NOMO-1 (cell line): ENCODE results near the gene MEIOB.
A peak's percentile ranks its signal among the peaks of the same experiment; 100 is the strongest.
"Not testable (repeated sequence)": the region's sequence is repeated elsewhere in the genome, so short reads cannot be mapped to it uniquely, and the experiment has no call there.

Experiments used
- DNase-seq, 2 experiments: peaks; one replicate each; lab custom pipeline; 2025; ENCODE audit not compliant: unreplicated experiment in 2 of 2; lab: John Stamatoyannopoulos, UW

Gene MEIOB

GRCh38 chr16:1878256-1878655 is 6.3 kb upstream of the MEIOB start:
- no peak for DNase-seq

- peak in 1 of 2 experiments; percentile 22 for DNase-seq
Observed at GRCh38 chr16:1877804-1878203, 5.8 kb upstream of the MEIOB start.

- DNase-seq, result no peak
Observed at GRCh38 chr16:1877089-1877488, 5.1 kb upstream of the MEIOB start.

- no peak for DNase-seq
Observed at GRCh38 chr16:1876468-1876867, 4.5 kb upstream of the MEIOB start.

- not testable (repeated sequence) for DNase-seq
Observed at GRCh38 chr16:1876066-1876465, 4.1 kb upstream of the MEIOB start.

- DNase-seq, result no peak
Observed at GRCh38 chr16:1874854-1875253, 2.9 kb upstream of the MEIOB start.

GRCh38 chr16:1870365-1871082 is 1.4 kb downstream of the MEIOB start:
- no peak for DNase-seq

GRCh38 chr16:1865902-1866690 is 5.9 kb downstream of the MEIOB start:
- no peak for DNase-seq

GRCh38 chr16:1863681-1864460 is 8.1 kb downstream of the MEIOB start:
- DNase-seq, result peak in 1 of 2 experiments; percentile 63

- no peak for DNase-seq
Observed at GRCh38 chr16:1862394-1862793, 9.6 kb downstream of the MEIOB start.

- no peak for DNase-seq
Observed at GRCh38 chr16:1861730-1862129, 10.2 kb downstream of the MEIOB start.

GRCh38 chr16:1859650-1860049 is 12.3 kb downstream of the MEIOB start:
- no peak for DNase-seq

- no peak for DNase-seq
Observed at GRCh38 chr16:1858189-1858865, 13.6 kb downstream of the MEIOB start.

- DNase-seq, result no peak
Observed at GRCh38 chr16:1857433-1858097, 14.4 kb downstream of the MEIOB start.

- no peak for DNase-seq
Observed at GRCh38 chr16:1851793-1852192, 20.2 kb downstream of the MEIOB start.

- no peak for DNase-seq
Observed at GRCh38 chr16:1850981-1851380, 21.0 kb downstream of the MEIOB start.

GRCh38 chr16:1846416-1846815 is 25.5 kb downstream of the MEIOB start:
- no peak for DNase-seq

GRCh38 chr16:1845985-1846384 is 26.0 kb downstream of the MEIOB start:
- no peak for DNase-seq

GRCh38 chr16:1839554-1839953 is 32.4 kb downstream of the MEIOB start:
- no peak for DNase-seq

GRCh38 chr16:1834096-1834495 is 37.9 kb downstream of the MEIOB start:
- DNase-seq, result no peak
